Naive thymus-derived CD4-positive, alpha-beta T cell (primary cell): Measurements from ENCODE around the gene MBD2. TPM values are rescaled to one million over a fixed set of nuclear protein-coding genes. Genes with fewer than 3 reads are reported as not detected.
A peak's percentile ranks its signal among the peaks of the same experiment; 100 is the strongest.
"Not testable (repeated sequence)": the region's sequence is repeated elsewhere in the genome, so short reads cannot be mapped to it uniquely, and the experiment has no call there.

Source experiments
- ATAC-seq: fragments of 150-1000 bp; cut with Tn5 transposase; 2 replicates; pipeline ENCODE4 v1.10.0; 2021; ENCODE audit warnings: mild to moderate bottlenecking, moderate library complexity
- CTCF ChIA-PET: fragments of 350-600 bp; sonication (Branson Sonifier 250); formaldehyde crosslinking; loops from one replicate; lab custom pipeline; 2021; ENCODE audit warnings: antibody characterized with exemption; lab: Charles Lee
- POLR2A ChIA-PET: fragments of 350-600 bp; sonication (Branson Sonifier 250); formaldehyde crosslinking; loops from one replicate; lab custom pipeline; 2021; ENCODE audit warnings: antibody characterized with exemption, inconsistent platforms; lab: Charles Lee
- DNase-seq, 9 donors: peaks; one replicate each; pipeline versions ENCODE4 v3.0.0 to v3.0.0-alpha.2; 2020 to 2022; ENCODE audit warnings: mixed read lengths in 1 of 9
- H3K27ac ChIP-seq: one replicate; pipeline ENCODE4 v1.7.0; 2013; ENCODE audit warnings: mild to moderate bottlenecking, low read depth, low read length, moderate library complexity
- H3K27me3 ChIP-seq, 2 donors: one replicate each; pipeline ENCODE4 v1.7.0; 2013; ENCODE audit warnings: low read length in 2 of 2, mild to moderate bottlenecking in 2 of 2, moderate library complexity in 2 of 2; ENCODE audit not compliant: control insufficient read depth in 2 of 2, insufficient read depth in 2 of 2
- H3K36me3 ChIP-seq, 3 experiments: 1 replicate in 2 of 3; 2 replicates in 1 of 3; pipeline ENCODE4 v1.7.0; 2013; ENCODE audit warnings: low read length in 3 of 3, mild to moderate bottlenecking in 3 of 3, moderate library complexity in 1 of 3; ENCODE audit not compliant: insufficient read depth in 3 of 3, control insufficient read depth in 2 of 3
- H3K4me1 ChIP-seq, 2 donors: one replicate each; pipeline ENCODE4 v1.7.0; 2013; ENCODE audit warnings: low read length in 2 of 2, mild to moderate bottlenecking in 2 of 2, moderate library complexity in 1 of 2; ENCODE audit not compliant: control insufficient read depth in 2 of 2, insufficient read depth in 2 of 2
- H3K4me3 ChIP-seq: 2 replicates; pipeline ENCODE4 v1.7.0; 2013; ENCODE audit warnings: mild to moderate bottlenecking, low read length
- H3K9me3 ChIP-seq, 3 experiments: 1 replicate in 2 of 3; 2 replicates in 1 of 3; pipeline ENCODE4 v1.7.0; 2013; ENCODE audit warnings: low read length in 3 of 3; ENCODE audit not compliant: control insufficient read depth in 2 of 3
- H3K27ac Mint-ChIP-seq, 9 donors: one replicate each; pipeline ENCODE4 v1.8.0; 2020 to 2022; ENCODE audit warnings: mixed read lengths in 9 of 9, mild to moderate bottlenecking in 8 of 9, moderate library complexity in 5 of 9, inconsistent platforms in 2 of 9
- H3K27me3 Mint-ChIP-seq, 5 donors: one replicate each; pipeline ENCODE4 v1.8.0; 2021 to 2022; ENCODE audit warnings: mixed read lengths in 5 of 5, mild to moderate bottlenecking in 1 of 5
- H3K36me3 Mint-ChIP-seq, 5 donors: one replicate each; pipeline ENCODE4 v1.8.0; 2020 to 2022; ENCODE audit warnings: mixed read lengths in 5 of 5, mild to moderate bottlenecking in 3 of 5, inconsistent platforms in 1 of 5
- H3K4me1 Mint-ChIP-seq, 7 donors: one replicate each; pipeline ENCODE4 v1.8.0; 2020 to 2022; ENCODE audit warnings: mixed read lengths in 7 of 7, mild to moderate bottlenecking in 3 of 7, inconsistent platforms in 1 of 7
- H3K4me3 Mint-ChIP-seq, 10 donors: one replicate each; pipeline ENCODE4 v1.8.0; 2020 to 2022; ENCODE audit warnings: mild to moderate bottlenecking in 10 of 10, mixed read lengths in 10 of 10, moderate library complexity in 6 of 10, inconsistent platforms in 2 of 10
- H3K9me3 Mint-ChIP-seq, 11 donors: one replicate each; pipeline ENCODE4 v1.8.0; 2020 to 2022; ENCODE audit warnings: mixed read lengths in 11 of 11, mild to moderate bottlenecking in 4 of 11, inconsistent platforms in 1 of 11, moderate library complexity in 1 of 11
- intact Hi-C, 2 donors: fragments of 100-400 bp; cut with micrococcal nuclease; formaldehyde crosslinking; loops; one replicate each; pipeline ENCODE4 v1.15.1; 2023
- polyA plus RNA-seq, 2 donors: library from polyadenylated mRNA; unstranded; fragments of 300-500 nt; fragmentation: Illumina TruSeq; gene quantifications; one replicate each; pipeline ENCODE4 v1.2.3, GENCODE V29; 2021
- total RNA-seq, 6 experiments: library from RNA in 5 of 6; stranded (reverse) in 5 of 6; gene quantifications; 1 replicate in 5 of 6; 2 replicates in 1 of 6; pipeline ENCODE4 v1.2.3 and lab custom pipeline; 2021 to 2026

MBD2 gene
- total and polyA plus RNA-seq, 7 experiments from 2014 or later: 6.1 to 118 (median 73.7) TPM

DNA sequence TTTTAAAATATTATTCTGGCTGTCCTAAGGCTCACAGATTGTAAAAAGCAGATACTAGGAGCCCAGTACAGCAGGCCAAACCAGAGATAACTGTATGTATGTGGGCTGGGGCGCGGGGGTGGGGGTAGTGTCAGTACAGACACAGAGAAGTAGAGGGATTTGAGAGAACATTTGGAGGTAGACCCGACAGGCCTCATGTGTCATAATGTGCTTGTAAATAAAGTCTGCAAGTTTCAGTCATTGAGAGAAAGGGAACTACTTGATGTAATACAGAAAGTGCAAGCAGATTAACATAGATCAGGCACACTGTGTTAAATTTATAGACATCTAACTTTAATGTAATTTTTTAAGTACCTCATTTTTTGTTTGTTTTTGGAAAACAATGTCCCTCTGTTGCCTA, 37.4 kb upstream of the MBD2 start:
- ATAC-seq (peak; percentile 71), DNase-seq (peak in 1 of 9 donors; percentile 59)
- Mint-ChIP-seq H3K27ac (peak overlapping the region in 1 of 9 donors; percentile 90), H3K9me3 (no peaks in the 10 kb centered on the region), H3K4me3 (peak overlapping the region in 1 of 10 donors; percentile 61), H3K27me3 (no peaks in the 10 kb centered on the region), H3K36me3 (peaks cover 0 to 2% (median 0%) of the 10 kb centered on the region in 5 donors), H3K4me1 (peaks cover 0 to 42% (median 3%) of the 10 kb centered on the region in 7 donors)
- intact Hi-C loops: loop anchor here in 1 of 2 donors (1.0 to 10.0 kb wide), 3 partner anchors 8 to 453 kb away; no protein-coding TSS in a partner anchor
- POLR2A ChIA-PET: no interaction called here
- CTCF ChIA-PET: no interaction called here
- Histone ChIP-seq H3K9me3 (no peaks in the 10 kb centered on the region), H3K4me3 (no peak overlapping the region), H3K4me1 (no peaks in the 10 kb centered on the region), H3K27me3 (no peaks in the 10 kb centered on the region), H3K36me3 (no peaks in the 10 kb centered on the region), H3K27ac (no peak overlapping the region)

DNA sequence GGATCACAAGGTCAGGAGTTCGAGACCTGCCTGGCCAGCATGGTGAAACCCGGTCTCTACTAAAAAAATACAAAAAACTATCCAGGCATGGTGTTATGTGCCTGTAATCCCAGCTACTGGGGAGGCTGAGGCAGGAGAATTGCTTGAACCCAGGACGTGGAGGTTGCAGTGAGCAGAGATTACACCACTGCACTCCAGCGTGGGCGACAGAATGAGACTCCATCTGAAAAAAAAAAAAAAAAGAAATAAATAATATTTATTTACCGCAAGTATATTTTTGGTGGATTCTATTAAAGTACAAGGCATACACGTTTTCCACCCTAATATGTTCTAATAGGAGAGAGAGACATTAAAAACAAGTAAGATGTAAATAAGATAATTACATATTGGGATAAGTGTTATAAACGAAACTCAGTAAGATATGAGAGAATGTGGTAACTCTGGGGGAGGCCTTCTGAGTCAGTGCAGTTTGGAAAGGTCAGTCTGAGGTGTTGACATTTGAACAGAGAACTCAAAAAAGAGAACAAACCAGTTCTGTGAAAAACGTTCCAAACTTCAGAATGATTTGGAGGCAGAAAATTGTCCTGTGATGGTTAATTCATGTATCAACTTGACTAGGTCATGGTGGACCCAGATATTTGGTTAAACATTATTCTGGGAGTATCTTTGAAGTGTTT, 36.1 kb upstream of the MBD2 start:
- POLR2A ChIA-PET: no interaction called here
- CTCF ChIA-PET: no interaction called here
- intact Hi-C loops: loop anchor here in 1 of 2 donors (1.0 to 10.0 kb wide), 3 partner anchors 10 to 454 kb away; no protein-coding TSS in a partner anchor
- H3K9me3 ChIP-seq: no peaks in the 10 kb centered on the region
- peak overlapping the region in 2 of 9 donors; percentile 36 to 76 for H3K27ac Mint-ChIP-seq
- H3K9me3 Mint-ChIP-seq: no peaks in the 10 kb centered on the region
- H3K4me3 Mint-ChIP-seq: peak overlapping the region in 1 of 10 donors; percentile 35
- no peaks in the 10 kb centered on the region for H3K36me3 ChIP-seq
- H3K27ac ChIP-seq: no peak overlapping the region
- peaks cover 0 to 36% (median 3%) of the 10 kb centered on the region in 7 donors for H3K4me1 Mint-ChIP-seq
- no peaks in the 10 kb centered on the region for H3K27me3 ChIP-seq
- no peak overlapping the region for H3K4me3 ChIP-seq
- no peaks in the 10 kb centered on the region for H3K4me1 ChIP-seq
- DNase-seq (no peak), ATAC-seq (peak; percentile 61)
- H3K36me3 Mint-ChIP-seq: peaks cover 0 to 2% (median 0%) of the 10 kb centered on the region in 5 donors
- H3K27me3 Mint-ChIP-seq: no peaks in the 10 kb centered on the region

DNA sequence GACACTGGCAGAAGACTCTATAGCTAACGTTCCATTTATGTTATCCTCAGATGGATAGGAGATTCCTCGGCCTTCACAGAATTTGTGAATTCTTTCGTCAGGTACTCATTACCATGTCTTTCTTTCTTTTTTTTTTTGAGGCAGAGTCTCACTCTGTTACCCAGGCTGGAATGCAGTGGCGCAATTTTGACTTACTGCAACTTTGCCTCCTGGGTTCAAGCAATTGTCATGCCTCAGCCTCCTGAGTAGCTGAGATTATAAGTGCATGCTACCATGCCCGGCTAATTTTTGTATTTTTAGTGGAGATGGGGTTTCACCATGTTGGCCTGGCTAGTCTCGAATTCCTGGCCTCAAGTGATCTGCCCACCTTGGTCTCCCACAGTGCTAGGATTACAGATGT, 33.3 kb upstream of the MBD2 start:
- H3K4me1 ChIP-seq, H3K9me3 ChIP-seq, H3K36me3 Mint-ChIP-seq, H3K36me3 ChIP-seq, DNase-seq, H3K27ac ChIP-seq, intact Hi-C loops, H3K9me3 Mint-ChIP-seq, H3K27me3 ChIP-seq, H3K4me3 Mint-ChIP-seq, H3K27me3 Mint-ChIP-seq, POLR2A ChIA-PET, ATAC-seq, CTCF ChIA-PET, H3K4me3 ChIP-seq: not testable (repeated sequence)
- peaks cover 0 to 17% (median 0%) of the 10 kb centered on the region in 7 donors for H3K4me1 Mint-ChIP-seq
- peak overlapping the region in 1 of 9 donors; percentile 52 for H3K27ac Mint-ChIP-seq

DNA sequence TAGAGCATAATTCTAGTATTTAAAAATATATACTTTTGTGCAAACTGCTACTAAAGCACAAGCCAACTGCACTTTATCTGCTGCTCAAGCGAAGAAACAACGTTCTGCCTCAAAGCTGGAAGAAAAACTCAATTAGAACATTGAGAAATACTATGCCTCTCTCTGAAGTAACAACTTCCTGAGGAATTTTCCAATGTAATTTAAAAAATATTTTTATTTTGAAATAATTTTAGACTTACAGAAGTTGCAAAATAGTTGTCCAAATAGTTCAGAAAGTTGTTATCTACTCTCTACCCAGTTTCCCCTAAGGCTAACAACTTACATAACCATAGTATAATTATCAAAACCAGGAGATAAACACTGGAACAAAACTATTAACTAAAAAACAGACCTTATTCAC, 32.5 kb upstream of the MBD2 start:
- intact Hi-C loops: no loop called here
- Mint-ChIP-seq H3K27me3 (peaks cover 0 to 9% (median 0%) of the 10 kb centered on the region in 5 donors), H3K4me1 (peaks cover 0 to 11% (median 0%) of the 10 kb centered on the region in 7 donors), H3K36me3 (peaks cover 0 to 2% (median 0%) of the 10 kb centered on the region in 5 donors), H3K4me3 (no peak overlapping the region), H3K9me3 (no peaks in the 10 kb centered on the region), H3K27ac (no peak overlapping the region)
- Histone ChIP-seq H3K27me3 (no peaks in the 10 kb centered on the region), H3K9me3 (no peaks in the 10 kb centered on the region), H3K27ac (no peak overlapping the region), H3K36me3 (no peaks in the 10 kb centered on the region), H3K4me1 (no peaks in the 10 kb centered on the region), H3K4me3 (no peak overlapping the region)
- ChIA-PET CTCF (no interaction called here), POLR2A (no interaction called here)
- ATAC-seq (no peak), DNase-seq (no peak)

DNA sequence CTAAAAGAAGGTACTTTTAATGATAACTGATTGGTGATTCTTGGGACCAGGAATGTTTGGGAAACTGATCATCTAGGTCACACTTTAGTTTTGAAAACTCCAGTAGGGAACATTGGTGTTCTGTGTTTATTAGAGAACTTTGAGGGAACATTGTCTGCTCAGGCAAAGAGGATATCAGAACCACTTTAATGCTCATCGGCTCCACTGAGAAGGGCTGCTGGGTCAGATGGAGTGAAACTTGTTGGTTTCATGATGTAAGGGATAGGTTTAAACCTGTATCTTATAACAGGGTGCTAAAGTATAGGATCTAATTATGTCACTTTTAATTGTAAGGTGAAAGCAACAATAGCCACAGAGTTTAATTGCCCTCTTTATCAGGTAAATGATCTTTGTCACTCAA, 30.7 kb upstream of the MBD2 start:
- Mint-ChIP-seq H3K27ac (no peak overlapping the region), H3K9me3 (no peaks in the 10 kb centered on the region), H3K36me3 (no peaks in the 10 kb centered on the region), H3K27me3 (peaks cover 0 to 9% (median 0%) of the 10 kb centered on the region in 5 donors), H3K4me3 (no peak overlapping the region), H3K4me1 (peaks cover 6 to 12% (median 9%) of the 10 kb centered on the region in 7 donors)
- no peak for ATAC-seq
- Histone ChIP-seq H3K27ac (no peak overlapping the region), H3K4me1 (no peaks in the 10 kb centered on the region), H3K9me3 (no peaks in the 10 kb centered on the region), H3K36me3 (no peaks in the 10 kb centered on the region), H3K27me3 (no peaks in the 10 kb centered on the region), H3K4me3 (no peak overlapping the region)
- no peak for DNase-seq
- intact Hi-C loops: no loop called here
- CTCF ChIA-PET: no interaction called here
- POLR2A ChIA-PET: no interaction called here

DNA sequence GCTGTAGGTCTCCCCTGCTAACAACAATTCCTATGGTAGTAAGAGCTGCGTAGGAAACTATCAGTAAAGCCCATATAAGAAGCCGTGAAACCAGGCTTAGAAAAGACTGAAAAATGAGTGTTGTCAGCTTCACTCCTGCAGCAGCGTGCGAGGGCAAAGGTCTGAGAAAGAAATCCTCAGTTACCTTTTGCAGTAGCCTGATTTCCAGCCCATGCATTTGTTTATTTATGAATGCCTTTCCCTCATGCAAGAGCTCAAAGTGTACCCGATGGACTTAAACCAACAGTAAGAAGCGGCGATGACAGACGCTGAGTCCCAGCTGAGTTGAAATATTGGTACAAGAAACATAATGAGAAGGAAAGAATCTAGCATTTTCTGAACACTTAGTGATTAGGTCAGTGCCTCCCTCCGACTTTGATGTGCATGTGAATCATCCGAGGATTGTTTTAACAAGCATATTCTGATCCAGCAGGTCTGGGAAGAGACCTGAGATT, 29.8 kb upstream of the MBD2 start:
- POLR2A ChIA-PET: no interaction called here
- H3K27ac Mint-ChIP-seq: no peak overlapping the region
- intact Hi-C loops: no loop called here
- CTCF ChIA-PET: no interaction called here
- Histone ChIP-seq H3K27ac (no peak overlapping the region), H3K36me3 (no peaks in the 10 kb centered on the region), H3K9me3 (no peaks in the 10 kb centered on the region), H3K27me3 (no peaks in the 10 kb centered on the region), H3K4me3 (no peak overlapping the region), H3K4me1 (no peaks in the 10 kb centered on the region)
- peaks cover 0 to 9% (median 0%) of the 10 kb centered on the region in 5 donors for H3K27me3 Mint-ChIP-seq
- H3K4me1 Mint-ChIP-seq: peaks cover 6 to 13% (median 9%) of the 10 kb centered on the region in 7 donors
- H3K36me3 Mint-ChIP-seq: no peaks in the 10 kb centered on the region
- H3K4me3 Mint-ChIP-seq: no peak overlapping the region
- DNase-seq (no peak), ATAC-seq (no peak)
- peaks cover 0 to 2% (median 0%) of the 10 kb centered on the region in 11 donors for H3K9me3 Mint-ChIP-seq
